Stimulated activated CD8-positive, alpha-beta memory T cell treated with anti-CD3 and anti-CD28 coated beads, Interleukin-15, amount 100 ng/mL, for 4 hours (primary cell): ENCODE measurements around the gene HMCN2.

Experiments used
- DNase-seq, 2 donors: peaks; one replicate each; pipeline ENCODE4 v3.0.0-alpha.2; 2020; ENCODE audit warnings: low read depth in 2 of 2

The HMCN2 gene

GRCh38 chr9:130345009-130345896, 79.7 kb downstream of the HMCN2 start:
- no peak for DNase-seq

GRCh38 chr9:130345897-130346385, 80.4 kb downstream of the HMCN2 start:
- DNase-seq, result no peak

- no peak for DNase-seq
Observed at GRCh38 chr9:130346431-130346830, 80.9 kb downstream of the HMCN2 start.

GRCh38 chr9:130347036-130347435, 81.5 kb downstream of the HMCN2 start:
- DNase-seq, result no peak

- DNase-seq, result no peak
Observed at GRCh38 chr9:130347931-130348330, 82.4 kb downstream of the HMCN2 start.

- no peak for DNase-seq
Observed at GRCh38 chr9:130348341-130348740, 82.8 kb downstream of the HMCN2 start.

- no peak for DNase-seq
Observed at GRCh38 chr9:130348881-130349280, 83.3 kb downstream of the HMCN2 start.

- DNase-seq, result no peak
Observed at GRCh38 chr9:130349398-130349797, 83.8 kb downstream of the HMCN2 start.

- DNase-seq, result no peak
Observed at GRCh38 chr9:130351343-130351742, 85.8 kb downstream of the HMCN2 start.

GRCh38 chr9:130352081-130352480, 86.5 kb downstream of the HMCN2 start:
- DNase-seq, result no peak

- no peak for DNase-seq
Observed at GRCh38 chr9:130352586-130353285, 87.2 kb downstream of the HMCN2 start.

- no peak for DNase-seq
Observed at GRCh38 chr9:130354378-130354777, 88.8 kb downstream of the HMCN2 start.

- no peak for DNase-seq
Observed at GRCh38 chr9:130354806-130355205, 89.2 kb downstream of the HMCN2 start.

GRCh38 chr9:130356033-130356432, 90.5 kb downstream of the HMCN2 start:
- no peak for DNase-seq

GRCh38 chr9:130356877-130357584, 91.5 kb downstream of the HMCN2 start:
- DNase-seq, result no peak

- DNase-seq, result no peak
Observed at GRCh38 chr9:130358928-130359327, 93.4 kb downstream of the HMCN2 start.

- DNase-seq, result no peak
Observed at GRCh38 chr9:130359819-130360218, 94.3 kb downstream of the HMCN2 start.

GRCh38 chr9:130360672-130361071, 95.1 kb downstream of the HMCN2 start:
- DNase-seq, result no peak

- no peak for DNase-seq
Observed at GRCh38 chr9:130361873-130362362, 96.4 kb downstream of the HMCN2 start.

GRCh38 chr9:130362691-130363090, 97.1 kb downstream of the HMCN2 start:
- DNase-seq, result no peak

- DNase-seq, result no peak
Observed at GRCh38 chr9:130363755-130364404, 98.3 kb downstream of the HMCN2 start.
